AG04450 (cell line): ENCODE results near the gene HSD11B2. TPM values are rescaled to one million over a fixed set of nuclear protein-coding genes. Genes with fewer than 3 reads are reported as not detected.

Experiments used
- CTCF ChIA-PET: fragments of 300-600, 350-600 bp; formaldehyde crosslinking; extraction: SDS; loops from one replicate; lab custom pipeline; 2022; ENCODE audit warnings: antibody characterized with exemption, inconsistent platforms; lab: Charles Lee
- POLR2A ChIA-PET: fragments of 350-600 bp; formaldehyde crosslinking; extraction: SDS; loops from one replicate; lab custom pipeline; 2021; ENCODE audit warnings: antibody characterized with exemption, inconsistent platforms; lab: Yijun Ruan, JAX
- DNase-seq: peaks from one replicate; pipeline ENCODE4 v3.0.0-alpha.2; 2011; ENCODE audit warnings: low read depth, low spot score
- H3K27ac ChIP-seq: one replicate; pipeline ENCODE4 v1.5.1; 2012; ENCODE audit warnings: low read depth, low read length, control low read depth
- H3K27me3 ChIP-seq: one replicate; pipeline ENCODE4 v1.6.0; 2012; ENCODE audit warnings: low read length; ENCODE audit not compliant: control insufficient read depth, insufficient read depth
- H3K4me3 ChIP-seq: 2 replicates; pipeline ENCODE4 v1.5.1; 2011; ENCODE audit warnings: mild to moderate bottlenecking, low read depth, low read length, control low read depth
- H3K9me3 ChIP-seq: 2 replicates; pipeline ENCODE4 v1.5.1; 2012; ENCODE audit warnings: low read length; ENCODE audit not compliant: control insufficient read depth, insufficient read depth
- CTCF ChIP-seq: IDR thresholded peaks from 2 replicates; pipeline ENCODE4 v1.5.1; 2011; ENCODE audit warnings: low read depth, low read length, control low read depth, inconsistent platforms
- polyA plus RNA-seq: library from polyadenylated mRNA; depleted of rRNA; stranded (reverse); fragments of >200 nt; gene quantifications from 2 replicates; pipeline ENCODE4 v1.2.3, GENCODE V29; 2011

Gene HSD11B2
- polyA plus RNA-seq, 1 experiment, result not detected

DNA sequence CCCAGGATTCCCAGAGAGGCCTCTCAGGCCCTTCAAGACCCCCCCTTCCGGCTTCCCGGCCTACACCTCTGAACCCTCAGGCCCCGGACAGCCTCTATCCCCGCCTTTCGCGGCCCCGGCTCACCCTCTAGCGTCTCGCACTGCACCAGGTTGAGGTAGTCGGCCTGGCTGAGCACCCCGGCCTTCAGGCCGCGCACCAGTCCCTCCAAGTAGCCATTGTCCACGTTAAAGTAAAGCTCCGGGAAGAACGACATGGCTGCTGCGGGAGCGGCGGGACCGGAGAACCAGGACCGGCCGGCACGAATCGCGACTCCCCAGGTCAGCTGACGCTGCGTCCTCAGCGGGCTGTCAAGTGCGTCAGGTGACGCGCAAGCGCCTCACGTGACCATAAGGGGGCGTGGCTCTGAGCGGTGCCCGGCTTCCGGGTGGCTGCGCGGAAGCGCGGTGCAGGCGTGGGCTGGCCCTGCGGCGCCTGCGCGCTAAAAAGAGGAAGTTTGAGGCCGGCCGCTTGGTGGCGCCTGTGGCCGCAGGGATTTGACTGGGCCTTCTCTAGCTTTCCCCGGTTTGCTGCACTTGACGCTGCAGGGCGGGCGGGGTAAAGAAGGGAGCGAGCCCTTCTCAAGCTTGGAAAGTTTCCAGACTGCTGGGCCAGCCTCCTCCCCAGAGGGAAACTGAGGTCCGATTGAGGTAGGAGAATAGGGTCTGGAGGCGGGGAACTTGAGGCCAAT, 50.1 kb downstream of the HSD11B2 start, which contains the start of gene ATP6V0D1:
ATP6V0D1 (minus strand) TSS at position 325 of the 728 bp plus-strand sequence; CDS start at position 254, 71 bp downstream.
- POLR2A ChIA-PET, result interaction anchor here (0.6 to 1.5 kb wide), 10 partner anchors 8 to 452 kb away, joined by 3 to 5 read pairs (median 3); partner anchors contain the start of genes FHOD1 and RIPOR1
- Histone ChIP-seq H3K27me3 (no peaks in the 10 kb centered on the region), H3K4me3 (peak within 1 kb of the TSS; percentile 96), H3K9me3 (no peaks in the 10 kb centered on the region; the same call in 1 of the 2 replicates), H3K27ac (peak within 1 kb of the TSS; percentile 92)
- CTCF ChIA-PET, result interaction anchor here (0.6 to 5.5 kb wide), 33 partner anchors 10 to 288 kb away, joined by 3 to 54 read pairs (median 3); partner anchors contain the start of genes ACD, CARMIL2, HSD11B2 and ZDHHC1
- TF ChIP-seq CTCF, result peak; percentile 89
- DNase-seq, result peak; percentile 96

- no peak for TF ChIP-seq CTCF
- Histone ChIP-seq H3K9me3 (no peaks in the 10 kb centered on the region; the same call in 1 of the 2 replicates), H3K27ac (peak overlapping the region; percentile 57), H3K4me3 (peak overlapping the region; percentile 71), H3K27me3 (no peaks in the 10 kb centered on the region)
- CTCF ChIA-PET, result interaction anchor here (0.6 to 5.5 kb wide), 31 partner anchors 10 to 289 kb away, joined by 3 to 54 read pairs (median 4); partner anchors contain the start of genes ACD, CARMIL2, HSD11B2 and ZDHHC1
- no peak for DNase-seq
- POLR2A ChIA-PET, result interaction anchor here (0.6 to 1.5 kb wide), 10 partner anchors 8 to 451 kb away, joined by 3 to 5 read pairs (median 3); partner anchors contain the start of genes FHOD1 and RIPOR1
Measured at GRCh38 chr16:67481561-67482232, 50.8 kb downstream of the HSD11B2 start.

DNA sequence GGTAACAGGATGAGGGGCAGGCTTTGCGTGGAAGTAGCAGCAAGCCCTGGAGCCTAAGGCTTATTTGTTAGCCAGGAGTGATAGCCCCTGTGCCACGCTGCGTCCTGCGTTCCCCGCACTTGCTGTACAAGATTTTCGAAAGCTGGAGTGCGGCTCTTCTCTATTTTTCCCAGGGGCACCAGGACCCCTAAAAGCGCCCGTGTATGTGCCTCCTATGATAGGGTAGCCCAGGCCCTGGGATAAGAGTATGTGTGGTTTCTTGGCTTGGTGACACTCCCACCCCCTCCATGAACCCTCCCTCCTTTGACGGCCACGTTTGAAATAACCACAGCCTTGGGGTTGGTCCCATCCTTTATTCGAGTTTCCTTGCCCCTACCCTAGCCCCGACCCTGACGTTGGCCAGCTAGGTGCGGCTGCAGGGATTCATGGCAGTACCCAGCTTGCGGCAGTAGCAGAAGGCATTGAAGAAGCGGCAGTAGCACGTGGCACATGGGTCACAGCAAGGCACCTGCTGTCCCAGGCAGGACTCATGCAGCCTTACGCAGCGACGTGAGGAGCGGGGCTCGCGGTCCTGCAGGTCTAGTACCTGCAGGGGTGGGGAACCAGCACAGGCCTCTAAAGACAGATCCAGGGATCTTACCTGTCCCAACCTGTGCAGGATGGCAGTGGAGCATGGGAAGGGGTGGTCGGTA, 51.5 kb downstream of the HSD11B2 start:
- ChIA-PET POLR2A (interaction anchor here (0.6 kb wide), 1 partner anchor 121 kb away, joined by 3 read pairs; no protein-coding TSS in a partner anchor), CTCF (interaction anchor here (1.0 to 5.5 kb wide), 7 partner anchors 10 to 56 kb away, joined by 3 to 54 read pairs (median 10); no protein-coding TSS in a partner anchor)
- peak overlapping the region; percentile 71 for H3K4me3 ChIP-seq
- no peaks in the 10 kb centered on the region for H3K27me3 ChIP-seq
- peak overlapping the region; percentile 57 for H3K27ac ChIP-seq
- H3K9me3 ChIP-seq, result no peaks in the 10 kb centered on the region; the same call in 1 of the 2 replicates
- no peak for TF ChIP-seq CTCF
- no peak for DNase-seq

GRCh38 chr16:67483150-67483549, 52.2 kb downstream of the HSD11B2 start, which contains the start of gene AGRP:
AGRP (minus strand) TSS chr16:67483547; CDS start chr16:67483398, 149 bp downstream.
- POLR2A ChIA-PET, result no interaction called here
- no peak for DNase-seq
- no peak within 1 kb of the TSS for H3K27ac ChIP-seq
- CTCF ChIA-PET, result interaction anchor here (1.0 to 5.5 kb wide), 3 partner anchors 9 to 57 kb away, joined by 3 to 54 read pairs (median 49); no protein-coding TSS in a partner anchor
- H3K27me3 ChIP-seq, result no peaks in the 10 kb centered on the region
- TF ChIP-seq CTCF, result no peak
- H3K9me3 ChIP-seq, result no peaks in the 10 kb centered on the region; the same call in 1 of the 2 replicates
- no peak within 1 kb of the TSS; the same call in 1 of the 2 replicates for H3K4me3 ChIP-seq
